Trophoblast cell (in vitro differentiated cells and primary cell): Measurements from ENCODE around the gene ACO1.

Experiments
- DNase-seq, 2 donors: peaks; one replicate each; pipeline ENCODE4 v3.0.0-alpha.2; 2016
- H2AFZ ChIP-seq: 2 replicates; pipeline ENCODE4 v1.6.1; 2013; ENCODE audit warnings: low read length, moderate library complexity, mild to moderate bottlenecking; ENCODE audit not compliant: insufficient read depth, poor library complexity
- H2AK5ac ChIP-seq: 2 replicates; pipeline ENCODE4 v1.6.1; 2013; ENCODE audit warnings: mild to moderate bottlenecking, low read length
- H2BK120ac ChIP-seq: 2 replicates; pipeline ENCODE4 v1.6.1; 2013; ENCODE audit warnings: low read length, mild to moderate bottlenecking, moderate library complexity; ENCODE audit not compliant: insufficient read depth, poor library complexity
- H2BK12ac ChIP-seq: 2 replicates; pipeline ENCODE4 v1.6.1; 2013; ENCODE audit warnings: mild to moderate bottlenecking, low read length, moderate library complexity
- H2BK5ac ChIP-seq: 2 replicates; pipeline ENCODE4 v1.6.1; 2013; ENCODE audit warnings: low read length, low read depth, moderate library complexity, mild to moderate bottlenecking; ENCODE audit not compliant: poor library complexity
- H3K14ac ChIP-seq: 2 replicates; pipeline ENCODE4 v1.6.1; 2013; ENCODE audit warnings: mild to moderate bottlenecking, low read length
- H3K18ac ChIP-seq: 2 replicates; pipeline ENCODE4 v1.6.1; 2013; ENCODE audit warnings: mild to moderate bottlenecking, low read length
- H3K23ac ChIP-seq: 2 replicates; pipeline ENCODE4 v1.6.1; 2013; ENCODE audit warnings: low read length
- H3K27ac ChIP-seq: 2 replicates; pipeline ENCODE4 v1.5.1; 2013; ENCODE audit warnings: low read depth, mild to moderate bottlenecking, inconsistent platforms, low read length, moderate library complexity
- H3K27me3 ChIP-seq: 2 replicates; pipeline ENCODE4 v1.6.1; 2013; ENCODE audit warnings: inconsistent platforms, mild to moderate bottlenecking, low read length, moderate library complexity; ENCODE audit not compliant: insufficient read depth
- H3K36me3 ChIP-seq, 2 experiments: 1 replicate in 1 of 2; 2 replicates in 1 of 2; pipeline ENCODE4 v1.6.1; 2013; ENCODE audit warnings: low read length in 2 of 2, mild to moderate bottlenecking in 2 of 2, moderate library complexity in 1 of 2; ENCODE audit not compliant: insufficient read depth in 2 of 2, control insufficient read depth in 1 of 2
- H3K4ac ChIP-seq: 2 replicates; pipeline ENCODE4 v1.6.1; 2013; ENCODE audit warnings: low read depth, mild to moderate bottlenecking, low read length, moderate library complexity
- H3K4me1 ChIP-seq, 2 experiments: 1 replicate in 1 of 2; 2 replicates in 1 of 2; pipeline ENCODE4 v1.6.1; 2013; ENCODE audit warnings: low read length in 2 of 2, mild to moderate bottlenecking in 2 of 2, moderate library complexity in 1 of 2; ENCODE audit not compliant: insufficient read depth in 2 of 2, control insufficient read depth in 1 of 2
- H3K4me2 ChIP-seq: 2 replicates; pipeline ENCODE4 v1.6.1; 2013; ENCODE audit warnings: inconsistent platforms, mild to moderate bottlenecking, low read length, moderate library complexity
- H3K4me3 ChIP-seq: 2 replicates; pipeline ENCODE4 v1.5.1; 2013; ENCODE audit warnings: mild to moderate bottlenecking, low read depth, low read length, inconsistent platforms
- H3K79me1 ChIP-seq: one replicate; pipeline ENCODE4 v1.6.1; 2013; ENCODE audit warnings: low read length
- H3K79me2 ChIP-seq: 2 replicates; pipeline ENCODE4 v1.6.1; 2013; ENCODE audit warnings: low read length, mild to moderate bottlenecking; ENCODE audit not compliant: control insufficient read depth, insufficient read depth, poor library complexity
- H3K9ac ChIP-seq: 2 replicates; pipeline ENCODE4 v1.6.1; 2013; ENCODE audit warnings: mild to moderate bottlenecking, low read length
- H3K9me3 ChIP-seq: 2 replicates; pipeline ENCODE4 v1.6.1; 2013; ENCODE audit warnings: low read depth, mild to moderate bottlenecking, control low read depth, inconsistent platforms, low read length; ENCODE audit not compliant: insufficient read depth
- H4K12ac ChIP-seq: 2 replicates; pipeline ENCODE4 v1.6.1; 2013; ENCODE audit warnings: low read depth, mild to moderate bottlenecking, low read length, moderate library complexity
- H4K8ac ChIP-seq: 2 replicates; pipeline ENCODE4 v1.6.1; 2013; ENCODE audit warnings: low read depth, mild to moderate bottlenecking, low read length, moderate library complexity
- H4K91ac ChIP-seq: one replicate; pipeline ENCODE4 v1.6.1; 2013; ENCODE audit warnings: low read depth, mild to moderate bottlenecking, low read length, moderate library complexity
- WGBS: extraction: QIAGEN DNeasy Blood & Tissue Kit; methylation state at CpG from one replicate; pipeline ENCODE4 v1.1.7; 2013; ENCODE audit warnings: missing lambda C conversion rate; ENCODE audit not compliant: insufficient read length, insufficient coverage; ENCODE audit errors: extremely low coverage; 5-methylcytosine and 5-hydroxymethylcytosine counted together

The ACO1 gene

GRCh38 chr9:32403567-32404260 is 19.3 kb downstream of the ACO1 start:
- H3K79me1 ChIP-seq, result no peaks in the 10 kb centered on the region
- H2BK12ac ChIP-seq, result no peak overlapping the region
- H3K23ac ChIP-seq, result no peak overlapping the region
- no peak overlapping the region for H3K4me3 ChIP-seq
- H4K8ac ChIP-seq, result no peak overlapping the region
- no CpG with 5 or more reads among the region's 3 CpGs for WGBS
- peaks cover 2 to 7% of the 10 kb centered on the region in 2 experiments for H3K36me3 ChIP-seq
- H3K4me2 ChIP-seq, result no peak overlapping the region
- H3K9ac ChIP-seq, result no peak overlapping the region
- H3K27me3 ChIP-seq, result no peaks in the 10 kb centered on the region
- H3K79me2 ChIP-seq, result no peaks in the 10 kb centered on the region
- no peak overlapping the region for H2AFZ ChIP-seq
- no peak overlapping the region for H3K4ac ChIP-seq
- H3K18ac ChIP-seq, result no peak overlapping the region
- H3K27ac ChIP-seq, result no peak overlapping the region
- H3K4me1 ChIP-seq, result peaks cover 0 to 4% of the 10 kb centered on the region in 2 experiments
- no peak overlapping the region for H2BK120ac ChIP-seq
- H4K91ac ChIP-seq, result no peak overlapping the region
- no peaks in the 10 kb centered on the region for H3K9me3 ChIP-seq
- H2BK5ac ChIP-seq, result no peak overlapping the region
- no peak overlapping the region for H2AK5ac ChIP-seq
- DNase-seq, result no peak
- no peak overlapping the region for H4K12ac ChIP-seq
- no peak overlapping the region for H3K14ac ChIP-seq

- H4K8ac ChIP-seq, result no peak overlapping the region
- no peak overlapping the region for H2BK12ac ChIP-seq
- H2AFZ ChIP-seq, result no peak overlapping the region
- no peaks in the 10 kb centered on the region for H3K79me1 ChIP-seq
- H3K4me1 ChIP-seq, result peaks cover 0 to 4% of the 10 kb centered on the region in 2 experiments
- no peak for DNase-seq
- H2BK5ac ChIP-seq, result no peak overlapping the region
- H3K27ac ChIP-seq, result no peak overlapping the region
- no peaks in the 10 kb centered on the region for H3K27me3 ChIP-seq
- no peak overlapping the region for H3K4ac ChIP-seq
- no peaks in the 10 kb centered on the region for H3K9me3 ChIP-seq
- no peak overlapping the region for H2AK5ac ChIP-seq
- no peak overlapping the region for H2BK120ac ChIP-seq
- no peak overlapping the region for H3K4me3 ChIP-seq
- WGBS, result no CpG with 5 or more reads among the region's 1 CpG
- H3K9ac ChIP-seq, result no peak overlapping the region
- H4K91ac ChIP-seq, result no peak overlapping the region
- H3K4me2 ChIP-seq, result no peak overlapping the region
- no peak overlapping the region for H4K12ac ChIP-seq
- no peak overlapping the region for H3K14ac ChIP-seq
- H3K79me2 ChIP-seq, result no peaks in the 10 kb centered on the region
- no peak overlapping the region for H3K23ac ChIP-seq
- no peak overlapping the region for H3K18ac ChIP-seq
- peaks cover 3 to 7% of the 10 kb centered on the region in 2 experiments for H3K36me3 ChIP-seq
Observed at GRCh38 chr9:32404402-32404801, 20.0 kb downstream of the ACO1 start.

- no peaks in the 10 kb centered on the region for H3K79me1 ChIP-seq
- no peak overlapping the region for H2AFZ ChIP-seq
- no peak overlapping the region for H4K12ac ChIP-seq
- no peaks in the 10 kb centered on the region for H3K9me3 ChIP-seq
- no peak overlapping the region for H2BK5ac ChIP-seq
- H3K18ac ChIP-seq, result no peak overlapping the region
- no peak overlapping the region for H3K9ac ChIP-seq
- H2BK120ac ChIP-seq, result no peak overlapping the region
- H3K4me2 ChIP-seq, result no peak overlapping the region
- H4K8ac ChIP-seq, result no peak overlapping the region
- no peak overlapping the region for H2BK12ac ChIP-seq
- H3K36me3 ChIP-seq, result peaks cover 5 to 7% of the 10 kb centered on the region in 2 experiments
- no peak overlapping the region for H3K23ac ChIP-seq
- no peak overlapping the region for H3K27ac ChIP-seq
- H3K4me1 ChIP-seq, result peaks cover 0 to 4% of the 10 kb centered on the region in 2 experiments
- H2AK5ac ChIP-seq, result no peak overlapping the region
- no peak overlapping the region for H4K91ac ChIP-seq
- DNase-seq, result no peak
- no CpG with 5 or more reads among the region's 8 CpGs for WGBS
- H3K14ac ChIP-seq, result no peak overlapping the region
- H3K27me3 ChIP-seq, result no peaks in the 10 kb centered on the region
- H3K79me2 ChIP-seq, result no peaks in the 10 kb centered on the region
- no peak overlapping the region for H3K4me3 ChIP-seq
- H3K4ac ChIP-seq, result no peak overlapping the region
Observed at GRCh38 chr9:32404856-32405255, 20.4 kb downstream of the ACO1 start.

GRCh38 chr9:32405506-32405905 is 21.1 kb downstream of the ACO1 start:
- Histone ChIP-seq H3K36me3 (peaks cover 7% of the 10 kb centered on the region in 2 experiments), H2BK120ac (no peak overlapping the region), H3K4ac (no peak overlapping the region), H3K27me3 (no peaks in the 10 kb centered on the region), H2BK5ac (no peak overlapping the region), H4K91ac (no peak overlapping the region), H3K14ac (no peak overlapping the region), H2AK5ac (no peak overlapping the region), H3K4me2 (no peak overlapping the region), H3K79me1 (no peaks in the 10 kb centered on the region), H2AFZ (no peak overlapping the region), H3K9me3 (no peaks in the 10 kb centered on the region), H3K9ac (no peak overlapping the region), H3K18ac (no peak overlapping the region), H3K79me2 (no peaks in the 10 kb centered on the region), H3K27ac (no peak overlapping the region), H4K8ac (no peak overlapping the region), H3K4me3 (no peak overlapping the region), H4K12ac (no peak overlapping the region), H3K4me1 (peaks cover 0 to 4% of the 10 kb centered on the region in 2 experiments), H2BK12ac (no peak overlapping the region), H3K23ac (no peak overlapping the region)
- no CpG with 5 or more reads among the region's 2 CpGs for WGBS
- no peak for DNase-seq
